DMS 273 treated with DMSO at 0.1 percent for 48 hours (cell line): ENCODE results near the gene COL6A1.

ENCODE experiments used
- DNase-seq: peaks from one replicate; lab custom pipeline; 2025; lab: John Stamatoyannopoulos, UW

The COL6A1 gene

GRCh38 chr21:45981151-45982091 lies at the start of gene COL6A1:
Gene COL6A1, plus strand, starts transcription at chr21:45981770. Its CDS starts 81 bp downstream, at chr21:45981851.
- peak; percentile 64 for DNase-seq

- no peak for DNase-seq
Measured at GRCh38 chr21:45932922-45933502, 48.6 kb upstream of the COL6A1 start.

- no peak for DNase-seq
Measured at GRCh38 chr21:45934085-45934484, 47.5 kb upstream of the COL6A1 start.

GRCh38 chr21:45934554-45934953 lies 47.0 kb upstream of the COL6A1 start:
- DNase-seq, result no peak

GRCh38 chr21:45935628-45936027 lies 45.9 kb upstream of the COL6A1 start:
- DNase-seq, result no peak

- peak; percentile 85 for DNase-seq
Measured at GRCh38 chr21:45937721-45938452, 43.7 kb upstream of the COL6A1 start.

- no peak for DNase-seq
Measured at GRCh38 chr21:45938453-45938755, 43.2 kb upstream of the COL6A1 start.

- DNase-seq, result no peak
Measured at GRCh38 chr21:45938811-45939520, 42.6 kb upstream of the COL6A1 start.

GRCh38 chr21:45939521-45940045 lies 42.0 kb upstream of the COL6A1 start:
- no peak for DNase-seq

- DNase-seq, result no peak
Measured at GRCh38 chr21:45940091-45940490, 41.5 kb upstream of the COL6A1 start.

- no peak for DNase-seq
Measured at GRCh38 chr21:45940621-45941337, 40.8 kb upstream of the COL6A1 start.

GRCh38 chr21:45941338-45941710 lies 40.2 kb upstream of the COL6A1 start:
- DNase-seq, result no peak

GRCh38 chr21:45941717-45942546 lies 39.6 kb upstream of the COL6A1 start:
- no peak for DNase-seq

GRCh38 chr21:45942755-45943629 lies 38.6 kb upstream of the COL6A1 start:
- no peak for DNase-seq

- DNase-seq, result no peak
Measured at GRCh38 chr21:45943630-45944540, 37.7 kb upstream of the COL6A1 start.

- DNase-seq, result no peak
Measured at GRCh38 chr21:45944601-45945000, 37.0 kb upstream of the COL6A1 start.

GRCh38 chr21:45945066-45945867 lies 36.3 kb upstream of the COL6A1 start:
- DNase-seq, result no peak

GRCh38 chr21:45945868-45946210 lies 35.7 kb upstream of the COL6A1 start:
- no peak for DNase-seq
